Astrocyte (in vitro differentiated cells and primary cell): ENCODE measurements around the gene COL23A1.

Experiments
- EZH2 ChIP-seq: IDR thresholded peaks from 2 replicates; pipeline ENCODE4 v1.6.1; 2012; ENCODE audit warnings: mild to moderate bottlenecking, low read length, inconsistent platforms; ENCODE audit not compliant: insufficient read depth
- TF ChIP-seq, protein P1 (sequence below): IDR thresholded peaks from 2 replicates; pipeline ENCODE4 v1.5.1; 2011; ENCODE audit warnings: low read depth, mild to moderate bottlenecking, inconsistent platforms, low read length, moderate library complexity; ENCODE audit not compliant: insufficient read depth

DNA sequence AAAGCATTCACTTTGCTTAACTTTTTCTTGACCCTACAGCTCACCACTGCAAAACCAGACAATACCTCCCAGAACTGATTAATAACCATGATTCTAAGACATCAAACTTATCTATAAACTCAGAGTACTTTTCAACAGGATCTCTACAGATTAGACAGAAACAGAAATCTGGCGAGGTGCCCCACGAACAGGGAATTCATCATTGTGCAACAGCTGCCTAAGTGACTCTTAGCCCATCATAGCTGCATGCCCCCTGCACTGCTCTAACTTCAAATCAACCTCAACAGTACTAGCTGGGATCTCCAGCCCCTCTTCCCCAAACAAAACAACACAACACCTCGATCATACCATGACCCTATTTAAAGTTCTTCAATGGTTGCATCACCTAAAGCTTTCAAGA lies 16.1 kb upstream of the COL23A1 start:
- TF ChIP-seq EZH2, result no peak
- TF ChIP-seq, protein P1, sequence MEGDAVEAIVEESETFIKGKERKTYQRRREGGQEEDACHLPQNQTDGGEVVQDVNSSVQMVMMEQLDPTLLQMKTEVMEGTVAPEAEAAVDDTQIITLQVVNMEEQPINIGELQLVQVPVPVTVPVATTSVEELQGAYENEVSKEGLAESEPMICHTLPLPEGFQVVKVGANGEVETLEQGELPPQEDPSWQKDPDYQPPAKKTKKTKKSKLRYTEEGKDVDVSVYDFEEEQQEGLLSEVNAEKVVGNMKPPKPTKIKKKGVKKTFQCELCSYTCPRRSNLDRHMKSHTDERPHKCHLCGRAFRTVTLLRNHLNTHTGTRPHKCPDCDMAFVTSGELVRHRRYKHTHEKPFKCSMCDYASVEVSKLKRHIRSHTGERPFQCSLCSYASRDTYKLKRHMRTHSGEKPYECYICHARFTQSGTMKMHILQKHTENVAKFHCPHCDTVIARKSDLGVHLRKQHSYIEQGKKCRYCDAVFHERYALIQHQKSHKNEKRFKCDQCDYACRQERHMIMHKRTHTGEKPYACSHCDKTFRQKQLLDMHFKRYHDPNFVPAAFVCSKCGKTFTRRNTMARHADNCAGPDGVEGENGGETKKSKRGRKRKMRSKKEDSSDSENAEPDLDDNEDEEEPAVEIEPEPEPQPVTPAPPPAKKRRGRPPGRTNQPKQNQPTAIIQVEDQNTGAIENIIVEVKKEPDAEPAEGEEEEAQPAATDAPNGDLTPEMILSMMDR, result no peak
